GM21515 (cell line): Measurements from ENCODE around the gene RAB8A.
"Not testable (repeated sequence)": the region's sequence is repeated elsewhere in the genome, so short reads cannot be mapped to it uniquely, and the experiment has no call there.

Source experiments
- ATAC-seq: cut with Tn5 transposase; IDR thresholded peaks from one replicate; pipeline ENCODE4 v1.9.1; 2021; ENCODE audit not compliant: unreplicated experiment

RAB8A gene

GRCh38 chr19:16167055-16167454 lies 55.4 kb downstream of the RAB8A start:
- no peak for ATAC-seq

GRCh38 chr19:16168465-16169081 lies 56.9 kb downstream of the RAB8A start:
- no peak for ATAC-seq

GRCh38 chr19:16170134-16170533 lies 58.4 kb downstream of the RAB8A start:
- no peak for ATAC-seq

GRCh38 chr19:16175954-16176353 lies 64.3 kb downstream of the RAB8A start:
- no peak for ATAC-seq

- not testable (repeated sequence) for ATAC-seq
Observed at GRCh38 chr19:16178866-16179265, 67.2 kb downstream of the RAB8A start.

- no peak for ATAC-seq
Observed at GRCh38 chr19:16180611-16181010, 68.9 kb downstream of the RAB8A start.
